Nephron (organoid): ENCODE measurements around the gene P2RX3.

ENCODE experiments used
- H3K27ac Mint-ChIP-seq, 3 experiments: 2 replicates each; pipeline ENCODE4 v1.8.0; 2020; ENCODE audit warnings: mixed read lengths in 3 of 3, mild to moderate bottlenecking in 2 of 3, moderate library complexity in 1 of 3
- H3K27me3 Mint-ChIP-seq: 2 replicates; pipeline ENCODE4 v1.8.0; 2021; ENCODE audit warnings: low read depth, mild to moderate bottlenecking, moderate library complexity, mixed read lengths
- H3K36me3 Mint-ChIP-seq: 2 replicates; pipeline ENCODE4 v1.8.0; 2020; ENCODE audit warnings: low read depth, mixed read lengths
- H3K4me1 Mint-ChIP-seq: 2 replicates; pipeline ENCODE4 v1.8.0; 2020; ENCODE audit warnings: mixed read lengths
- H3K4me3 Mint-ChIP-seq, 3 experiments: 2 replicates each; pipeline ENCODE4 v1.8.0; 2020; ENCODE audit warnings: mild to moderate bottlenecking in 3 of 3, mixed read lengths in 3 of 3, moderate library complexity in 2 of 3
- H3K9me3 Mint-ChIP-seq: 2 replicates; pipeline ENCODE4 v1.8.0; 2020; ENCODE audit warnings: mixed read lengths
- CTCF ChIP-seq, 3 experiments: fragments of 200-600 bp; sonication (generic); IDR thresholded peaks; one replicate each; pipeline ENCODE4 v1.5.0; 2021; ENCODE audit warnings: antibody characterized with exemption in 3 of 3; ENCODE audit not compliant: unreplicated experiment in 3 of 3

The P2RX3 gene

GRCh38 chr11:57390535-57390934 is 52.4 kb downstream of the P2RX3 start, which contains the start of gene PRG2:
TSS of gene PRG2 (minus strand) at chr11:57390650. CDS start at chr11:57389944, 706 bp downstream.
- no peak for TF ChIP-seq CTCF (IDR thresholded peaks at IDR 0.05; ENCODE audit: unreplicated experiment in 3 of 3)
- no peaks in the 10 kb centered on the region for H3K9me3 Mint-ChIP-seq
- no peak within 1 kb of the TSS for H3K27ac Mint-ChIP-seq
- H3K27me3 Mint-ChIP-seq: peaks cover 17% of the 10 kb centered on the region
- H3K4me1 Mint-ChIP-seq: peaks cover 8% of the 10 kb centered on the region
- no peaks in the 10 kb centered on the region for H3K36me3 Mint-ChIP-seq
- H3K4me3 Mint-ChIP-seq: no peak within 1 kb of the TSS

GRCh38 chr11:57391111-57391510 is 53.0 kb downstream of the P2RX3 start:
- no peak for TF ChIP-seq CTCF (IDR thresholded peaks at IDR 0.05; ENCODE audit: unreplicated experiment in 3 of 3)
- H3K4me1 Mint-ChIP-seq: peaks cover 5% of the 10 kb centered on the region
- no peaks in the 10 kb centered on the region for H3K9me3 Mint-ChIP-seq
- H3K27me3 Mint-ChIP-seq: peaks cover 17% of the 10 kb centered on the region
- no peak overlapping the region for H3K4me3 Mint-ChIP-seq
- H3K36me3 Mint-ChIP-seq: no peaks in the 10 kb centered on the region
- H3K27ac Mint-ChIP-seq: no peak overlapping the region

- peaks cover 17% of the 10 kb centered on the region for H3K27me3 Mint-ChIP-seq
- H3K9me3 Mint-ChIP-seq: no peaks in the 10 kb centered on the region
- no peak overlapping the region for H3K4me3 Mint-ChIP-seq
- no peak for TF ChIP-seq CTCF (IDR thresholded peaks at IDR 0.05; ENCODE audit: unreplicated experiment in 3 of 3)
- H3K27ac Mint-ChIP-seq: no peak overlapping the region
- peaks cover 1% of the 10 kb centered on the region for H3K4me1 Mint-ChIP-seq
- no peaks in the 10 kb centered on the region for H3K36me3 Mint-ChIP-seq
Observed at GRCh38 chr11:57391539-57391938, 53.4 kb downstream of the P2RX3 start.

GRCh38 chr11:57392066-57392762 is 54.1 kb downstream of the P2RX3 start:
- Mint-ChIP-seq H3K27ac (no peak overlapping the region), H3K36me3 (no peaks in the 10 kb centered on the region), H3K4me1 (no peaks in the 10 kb centered on the region), H3K9me3 (no peaks in the 10 kb centered on the region), H3K27me3 (peaks cover 17% of the 10 kb centered on the region), H3K4me3 (no peak overlapping the region)
- no peak for TF ChIP-seq CTCF (IDR thresholded peaks at IDR 0.05; ENCODE audit: unreplicated experiment in 3 of 3)

GRCh38 chr11:57392763-57393105 is 54.6 kb downstream of the P2RX3 start:
- H3K4me1 Mint-ChIP-seq: no peaks in the 10 kb centered on the region
- H3K27ac Mint-ChIP-seq: no peak overlapping the region
- H3K4me3 Mint-ChIP-seq: no peak overlapping the region
- H3K9me3 Mint-ChIP-seq: no peaks in the 10 kb centered on the region
- peaks cover 17% of the 10 kb centered on the region for H3K27me3 Mint-ChIP-seq
- H3K36me3 Mint-ChIP-seq: no peaks in the 10 kb centered on the region
- no peak for TF ChIP-seq CTCF (IDR thresholded peaks at IDR 0.05; ENCODE audit: unreplicated experiment in 3 of 3)
